ENCODE results near the gene A2ML1.
"Not testable (repeated sequence)": the region's sequence is repeated elsewhere in the genome, so short reads cannot be mapped to it uniquely, and the experiment has no call there.

The A2ML1 gene

GRCh38 chr12:8822298-8822697 is at the start of gene A2ML1:
A2ML1 (plus strand) TSS chr12:8822621; CDS start chr12:8822652, 31 bp downstream.
- DNase-seq = no peak

- DNase-seq = no peak
Observed at GRCh38 chr12:8773461-8773860, 49.0 kb upstream of the A2ML1 start.

- no peak for DNase-seq
Observed at GRCh38 chr12:8779281-8779680, 43.1 kb upstream of the A2ML1 start.

- DNase-seq = no peak
Observed at GRCh38 chr12:8779862-8780261, 42.6 kb upstream of the A2ML1 start.

- DNase-seq = peak in 4 of 56 donors; percentile 2 to 5 (median 4)
Observed at GRCh38 chr12:8780389-8780788, 42.0 kb upstream of the A2ML1 start.

GRCh38 chr12:8781381-8782127 is 40.9 kb upstream of the A2ML1 start:
- no peak for DNase-seq

- DNase-seq = no peak
Observed at GRCh38 chr12:8784290-8784888, 38.0 kb upstream of the A2ML1 start.

- no peak for DNase-seq
Observed at GRCh38 chr12:8785499-8785898, 36.9 kb upstream of the A2ML1 start.

GRCh38 chr12:8787206-8787605 is 35.2 kb upstream of the A2ML1 start:
- DNase-seq = not testable (repeated sequence)

- DNase-seq = not testable (repeated sequence)
Observed at GRCh38 chr12:8788706-8789105, 33.7 kb upstream of the A2ML1 start.

- not testable (repeated sequence) for DNase-seq
Observed at GRCh38 chr12:8789341-8790013, 32.9 kb upstream of the A2ML1 start.

- DNase-seq = not testable (repeated sequence)
Observed at GRCh38 chr12:8793226-8793625, 29.2 kb upstream of the A2ML1 start.

- DNase-seq = not testable (repeated sequence)
Observed at GRCh38 chr12:8794611-8795010, 27.8 kb upstream of the A2ML1 start.

- no peak for DNase-seq
Observed at GRCh38 chr12:8796831-8797626, 25.4 kb upstream of the A2ML1 start.

GRCh38 chr12:8801213-8801612 is 21.2 kb upstream of the A2ML1 start:
- DNase-seq = not testable (repeated sequence)

GRCh38 chr12:8804833-8805232 is 17.6 kb upstream of the A2ML1 start:
- not testable (repeated sequence) for DNase-seq

GRCh38 chr12:8805487-8805886 is 16.9 kb upstream of the A2ML1 start:
- DNase-seq = not testable (repeated sequence)

- not testable (repeated sequence) for DNase-seq
Observed at GRCh38 chr12:8807084-8807483, 15.3 kb upstream of the A2ML1 start.

GRCh38 chr12:8810112-8810511 is 12.3 kb upstream of the A2ML1 start:
- DNase-seq = not testable (repeated sequence)

GRCh38 chr12:8813572-8814357 is 8.7 kb upstream of the A2ML1 start:
- DNase-seq = no peak

All from amygdala (tissue), 56 donors.